Germinal center (tissue), 1 donor: Measurements from ENCODE around the gene CWC15.
"Not testable (repeated sequence)": the region's sequence is repeated elsewhere in the genome, so short reads cannot be mapped to it uniquely, and the experiment has no call there.

Experiments
- DNase-seq: peaks from one replicate; pipeline ENCODE4 v3.0.0; 2012; ENCODE audit warnings: mixed read lengths, low spot score

The CWC15 gene

GRCh38 chr11:94954753-94955152 is 18.6 kb downstream of the CWC15 start:
- DNase-seq = no peak

GRCh38 chr11:94948070-94948617 is 25.2 kb downstream of the CWC15 start:
- no peak for DNase-seq

GRCh38 chr11:94946812-94947211 is 26.5 kb downstream of the CWC15 start:
- DNase-seq = no peak

- no peak for DNase-seq
These were observed 32.2 kb downstream of the CWC15 start for GRCh38 chr11:94941131-94941530.

GRCh38 chr11:94939346-94939745 is 34.0 kb downstream of the CWC15 start:
- DNase-seq = no peak

- no peak for DNase-seq
These were observed 35.0 kb downstream of the CWC15 start for GRCh38 chr11:94938095-94939055.

- no peak for DNase-seq
These were observed 38.5 kb downstream of the CWC15 start for GRCh38 chr11:94934846-94935245.

- DNase-seq = no peak
These were observed 39.0 kb downstream of the CWC15 start for GRCh38 chr11:94934362-94934761.

- DNase-seq = no peak
These were observed 39.9 kb downstream of the CWC15 start for GRCh38 chr11:94933223-94934130.

GRCh38 chr11:94932503-94932902 is 40.9 kb downstream of the CWC15 start:
- no peak for DNase-seq

- not testable (repeated sequence) for DNase-seq
These were observed 41.3 kb downstream of the CWC15 start for GRCh38 chr11:94932072-94932471.

- DNase-seq = no peak
These were observed 45.0 kb downstream of the CWC15 start for GRCh38 chr11:94928117-94928990.

- DNase-seq = no peak
These were observed 46.6 kb downstream of the CWC15 start for GRCh38 chr11:94926698-94927237.

- DNase-seq = no peak
These were observed 47.1 kb downstream of the CWC15 start for GRCh38 chr11:94926271-94926625.

- no peak for DNase-seq
These were observed 47.7 kb downstream of the CWC15 start for GRCh38 chr11:94925422-94926270.

- DNase-seq = no peak
These were observed 48.7 kb downstream of the CWC15 start for GRCh38 chr11:94924612-94925011.

- DNase-seq = no peak
These were observed 49.2 kb downstream of the CWC15 start for GRCh38 chr11:94924171-94924572.

GRCh38 chr11:94923004-94923334 is 50.4 kb downstream of the CWC15 start:
- no peak for DNase-seq

- DNase-seq = no peak
These were observed 50.9 kb downstream of the CWC15 start for GRCh38 chr11:94922321-94923003.

GRCh38 chr11:94920311-94920710 is 53.0 kb downstream of the CWC15 start:
- DNase-seq = no peak
